Measurements from ENCODE around the gene KDM5B. TPM values are rescaled to one million over a fixed set of nuclear protein-coding genes. Genes with fewer than 3 reads are reported as not detected.

Gene KDM5B
- polyA plus RNA-seq, 1 of the 3 experiments (the other 2 are of a cell fraction) = 21.7 TPM

- DNase-seq = no peak
- Histone ChIP-seq H3K4me2 (0 out of 2 replicates have a peak overlapping the region, but pooled peaks have one; percentile 4), H3K79me2 (ENCODE audit: insufficient read depth) (peaks cover 100% of the 10 kb centered on the region), H3K4me1 (ENCODE audit: control insufficient read depth in 1 of 2, insufficient read depth in 2 of 2, low read depth in 1 of 2, low read length in 1 of 2) (peaks cover 18 to 29% of the 10 kb centered on the region in 2 experiments; a peak in 3 of 4 replicates), H3K9ac (no peak overlapping the region), H4K20me1 (ENCODE audit: insufficient read depth) (peaks cover 98% of the 10 kb centered on the region), H3F3A (replicated peaks; ENCODE audit: insufficient read depth) (peaks cover 9% of the 10 kb centered on the region), H2AFZ (ENCODE audit: low read depth) (no peak overlapping the region), H3K9me3 (no peaks in the 10 kb centered on the region), H3K4me3 (ENCODE audit: low read depth in 2 of 2, low read length in 1 of 2) (no peak overlapping the region), H3K27me3 (ENCODE audit: insufficient read depth) (no peaks in the 10 kb centered on the region), H3K36me3 (replicated peaks in 1 of 2; ENCODE audit: control insufficient read depth in 1 of 2, insufficient read depth in 2 of 2, low read length in 1 of 2) (peaks cover 0 to 10% of the 10 kb centered on the region in 2 experiments), H3K9me2 (no peaks in the 10 kb centered on the region), H3K27ac (ENCODE audit: low read depth in 2 of 2, low read length in 1 of 2) (no peak overlapping the region)
- TF ChIP-seq RCOR1 (IDR thresholded peaks at IDR 0.05; ENCODE audit: low read length) = no peak
- TF ChIP-seq FOSL2 (IDR thresholded peaks at IDR 0.05; ENCODE audit: borderline replicate concordance, low read depth) = no peak
- TF ChIP-seq SMC3 (IDR thresholded peaks at IDR 0.05; ENCODE audit: low read depth, low read length) = no peak
- no peak for TF ChIP-seq EP300 (IDR thresholded peaks at IDR 0.05; ENCODE audit: borderline replicate concordance in 1 of 2, low read depth in 1 of 2, low read length in 1 of 2)
- no peak for TF ChIP-seq USF2 (IDR thresholded peaks at IDR 0.05; ENCODE audit: borderline replicate concordance, low read depth, low read length)
- TF ChIP-seq MEF2A (IDR thresholded peaks at IDR 0.05; ENCODE audit: borderline replicate concordance, low read depth) = no peak
- no peak for TF ChIP-seq TEAD4 (IDR thresholded peaks at IDR 0.05; ENCODE audit: borderline replicate concordance, insufficient read depth)
- no peak for TF ChIP-seq FOXJ3 (CRISPR knock-in tag; IDR thresholded peaks at IDR 0.05)
- TF ChIP-seq SIN3A (IDR thresholded peaks at IDR 0.05; ENCODE audit: borderline replicate concordance, low read depth, low read length) = no peak
- CTCF ChIA-PET = no interaction called here
- 94% methylated on average over 2 of the region's 2 CpGs for WGBS (ENCODE audit: low lambda C conversion rate)
- POLR2A ChIA-PET = interaction anchor here (1.4 kb wide), 1 partner anchor 9 kb away, joined by 4 read pairs; the partner anchor contains the start of gene PCAT6
These were observed 7.0 kb downstream of the KDM5B start for GRCh38 chr1:202801175-202801574.

DNA sequence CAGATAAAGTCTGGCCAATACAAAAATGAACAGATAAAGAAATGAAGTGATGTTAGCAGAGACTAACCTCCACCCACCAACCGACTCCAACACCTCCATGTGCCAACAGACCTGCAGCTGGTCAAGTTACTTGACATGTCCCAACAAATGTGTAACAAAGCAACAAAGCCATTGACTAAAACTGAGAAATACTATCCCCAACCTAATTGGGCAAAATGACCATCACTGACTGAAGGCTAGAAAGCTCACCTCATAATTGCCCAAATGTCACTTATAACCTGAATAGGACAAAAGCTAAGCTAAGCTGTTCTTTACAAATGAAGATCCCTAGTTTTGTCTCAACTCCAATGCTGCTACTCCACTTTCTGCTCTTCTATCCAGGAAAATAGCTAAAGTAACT lies 7.5 kb downstream of the KDM5B start:
- H3F3A ChIP-seq (replicated peaks; ENCODE audit: insufficient read depth) = peaks cover 6% of the 10 kb centered on the region
- peaks cover 100% of the 10 kb centered on the region for H3K79me2 ChIP-seq (ENCODE audit: insufficient read depth)
- no peak overlapping the region for H3K4me3 ChIP-seq (ENCODE audit: low read depth in 2 of 2, low read length in 1 of 2)
- POLR2A ChIA-PET = interaction anchor here (1.4 kb wide), 1 partner anchor 10 kb away, joined by 4 read pairs; the partner anchor contains the start of gene PCAT6
- no peak overlapping the region for H3K9ac ChIP-seq
- H3K36me3 ChIP-seq (replicated peaks in 1 of 2; ENCODE audit: control insufficient read depth in 1 of 2, insufficient read depth in 2 of 2, low read length in 1 of 2) = peaks cover 0 to 10% of the 10 kb centered on the region in 2 experiments
- no peak overlapping the region for H3K27ac ChIP-seq (ENCODE audit: low read depth in 2 of 2, low read length in 1 of 2)
- CTCF ChIA-PET = no interaction called here
- 100% methylated on average over 1 of the region's 1 CpG for WGBS (ENCODE audit: low lambda C conversion rate)
- H3K4me2 ChIP-seq = 0 out of 2 replicates have a peak overlapping the region, but pooled peaks have one; percentile 4
- H2AFZ ChIP-seq (ENCODE audit: low read depth) = no peak overlapping the region
- H3K27me3 ChIP-seq (ENCODE audit: insufficient read depth) = no peaks in the 10 kb centered on the region
- no peaks in the 10 kb centered on the region for H3K9me3 ChIP-seq
- peaks cover 13 to 25% of the 10 kb centered on the region in 2 experiments; a peak in 3 of 4 replicates for H3K4me1 ChIP-seq (ENCODE audit: control insufficient read depth in 1 of 2, insufficient read depth in 2 of 2, low read depth in 1 of 2, low read length in 1 of 2)
- H4K20me1 ChIP-seq (ENCODE audit: insufficient read depth) = peaks cover 98% of the 10 kb centered on the region
- DNase-seq = no peak
- no peaks in the 10 kb centered on the region for H3K9me2 ChIP-seq
- TF ChIP-seq RAD21 (IDR thresholded peaks at IDR 0.05; ENCODE audit: low read length) = no peak
- no peak for TF ChIP-seq EZH2phosphoT487 (IDR thresholded peaks at IDR 0.05; ENCODE audit: borderline replicate concordance, low read depth)
- no peak for TF ChIP-seq CTCF (IDR thresholded peaks at IDR 0.05)
- no peak for TF ChIP-seq FOXM1 (IDR thresholded peaks at IDR 0.05; ENCODE audit: low read depth)
- no peak for TF ChIP-seq MAX (IDR thresholded peaks at IDR 0.05; ENCODE audit: low read depth)
- no peak for TF ChIP-seq REST (IDR thresholded peaks at IDR 0.05; ENCODE audit: low read depth, low read length)
- no peak for TF ChIP-seq SMC3 (IDR thresholded peaks at IDR 0.05; ENCODE audit: low read depth, low read length)
- TF ChIP-seq USF2 (IDR thresholded peaks at IDR 0.05; ENCODE audit: borderline replicate concordance, low read depth, low read length) = no peak
- TF ChIP-seq FOSL2 (IDR thresholded peaks at IDR 0.05; ENCODE audit: borderline replicate concordance, low read depth) = no peak
- TF ChIP-seq, protein P1, sequence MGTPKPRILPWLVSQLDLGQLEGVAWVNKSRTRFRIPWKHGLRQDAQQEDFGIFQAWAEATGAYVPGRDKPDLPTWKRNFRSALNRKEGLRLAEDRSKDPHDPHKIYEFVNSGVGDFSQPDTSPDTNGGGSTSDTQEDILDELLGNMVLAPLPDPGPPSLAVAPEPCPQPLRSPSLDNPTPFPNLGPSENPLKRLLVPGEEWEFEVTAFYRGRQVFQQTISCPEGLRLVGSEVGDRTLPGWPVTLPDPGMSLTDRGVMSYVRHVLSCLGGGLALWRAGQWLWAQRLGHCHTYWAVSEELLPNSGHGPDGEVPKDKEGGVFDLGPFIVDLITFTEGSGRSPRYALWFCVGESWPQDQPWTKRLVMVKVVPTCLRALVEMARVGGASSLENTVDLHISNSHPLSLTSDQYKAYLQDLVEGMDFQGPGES (IDR thresholded peaks at IDR 0.05; ENCODE audit: low read depth, low read length) = no peak
- no peak for TF ChIP-seq MXI1 (IDR thresholded peaks at IDR 0.05; ENCODE audit: low read depth, low read length)
